Choroid plexus epithelial cell (primary cell): Measurements from ENCODE around the gene MYO1F.

ENCODE experiments used
- DNase-seq: peaks from one replicate; pipeline ENCODE4 v3.0.0-alpha.2; 2010; ENCODE audit warnings: low read depth
- H3K4me3 ChIP-seq: 2 replicates; pipeline ENCODE4 v1.5.1; 2011; ENCODE audit warnings: low read depth, mild to moderate bottlenecking, control low read depth, low read length, moderate library complexity
- TF ChIP-seq, protein P1 (sequence below): conservative IDR thresholded peaks from 2 replicates; pipeline ENCODE4 v1.5.1; 2011; ENCODE audit warnings: low read depth, mild to moderate bottlenecking, control low read depth, inconsistent platforms, low read length, moderate library complexity

The MYO1F gene

DNA sequence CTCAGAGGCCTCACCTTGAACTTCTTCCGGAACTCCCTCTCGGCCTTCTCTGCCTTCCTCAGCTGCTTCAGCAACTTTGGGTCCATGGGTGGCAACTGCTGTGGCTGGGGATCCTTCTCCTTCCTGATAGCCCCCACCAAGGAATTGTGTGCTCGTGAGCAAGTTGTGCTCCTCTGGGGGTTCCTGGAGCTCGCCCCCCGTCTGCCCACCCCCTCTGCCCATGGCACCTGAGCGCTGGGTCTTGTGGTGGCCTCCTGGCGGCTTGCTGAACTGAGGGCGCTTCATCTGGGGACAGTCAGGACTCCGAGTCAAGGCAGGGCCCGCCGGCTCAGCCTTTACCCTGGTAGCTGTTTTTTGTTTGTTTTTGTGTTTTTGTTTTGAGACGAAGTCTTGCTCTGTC lies 86.4 kb downstream of the MYO1F start:
- TF ChIP-seq, protein P1, sequence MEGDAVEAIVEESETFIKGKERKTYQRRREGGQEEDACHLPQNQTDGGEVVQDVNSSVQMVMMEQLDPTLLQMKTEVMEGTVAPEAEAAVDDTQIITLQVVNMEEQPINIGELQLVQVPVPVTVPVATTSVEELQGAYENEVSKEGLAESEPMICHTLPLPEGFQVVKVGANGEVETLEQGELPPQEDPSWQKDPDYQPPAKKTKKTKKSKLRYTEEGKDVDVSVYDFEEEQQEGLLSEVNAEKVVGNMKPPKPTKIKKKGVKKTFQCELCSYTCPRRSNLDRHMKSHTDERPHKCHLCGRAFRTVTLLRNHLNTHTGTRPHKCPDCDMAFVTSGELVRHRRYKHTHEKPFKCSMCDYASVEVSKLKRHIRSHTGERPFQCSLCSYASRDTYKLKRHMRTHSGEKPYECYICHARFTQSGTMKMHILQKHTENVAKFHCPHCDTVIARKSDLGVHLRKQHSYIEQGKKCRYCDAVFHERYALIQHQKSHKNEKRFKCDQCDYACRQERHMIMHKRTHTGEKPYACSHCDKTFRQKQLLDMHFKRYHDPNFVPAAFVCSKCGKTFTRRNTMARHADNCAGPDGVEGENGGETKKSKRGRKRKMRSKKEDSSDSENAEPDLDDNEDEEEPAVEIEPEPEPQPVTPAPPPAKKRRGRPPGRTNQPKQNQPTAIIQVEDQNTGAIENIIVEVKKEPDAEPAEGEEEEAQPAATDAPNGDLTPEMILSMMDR = no peak
- no peak overlapping the region for H3K4me3 ChIP-seq
- DNase-seq = no peak

DNA sequence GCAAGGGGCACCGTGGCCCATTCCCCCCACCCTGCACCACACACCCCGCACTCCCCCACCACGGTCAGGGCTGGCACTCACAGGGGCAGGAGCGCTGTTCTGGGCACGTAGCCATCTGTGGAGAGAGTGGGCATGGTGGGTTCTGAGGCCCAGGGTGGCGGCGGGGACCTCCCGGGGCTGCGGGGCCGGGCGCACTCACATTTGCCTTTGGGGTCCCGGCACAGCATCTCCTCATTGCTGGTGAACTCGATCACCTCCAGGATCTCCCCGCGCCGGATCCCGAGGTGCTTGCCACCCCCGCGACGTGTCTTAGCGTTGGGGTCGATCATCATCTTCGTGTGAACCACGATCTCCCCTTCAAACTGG lies 86.9 kb downstream of the MYO1F start:
- DNase-seq = no peak
- TF ChIP-seq, protein P1 = no peak
- H3K4me3 ChIP-seq = no peak overlapping the region

DNA sequence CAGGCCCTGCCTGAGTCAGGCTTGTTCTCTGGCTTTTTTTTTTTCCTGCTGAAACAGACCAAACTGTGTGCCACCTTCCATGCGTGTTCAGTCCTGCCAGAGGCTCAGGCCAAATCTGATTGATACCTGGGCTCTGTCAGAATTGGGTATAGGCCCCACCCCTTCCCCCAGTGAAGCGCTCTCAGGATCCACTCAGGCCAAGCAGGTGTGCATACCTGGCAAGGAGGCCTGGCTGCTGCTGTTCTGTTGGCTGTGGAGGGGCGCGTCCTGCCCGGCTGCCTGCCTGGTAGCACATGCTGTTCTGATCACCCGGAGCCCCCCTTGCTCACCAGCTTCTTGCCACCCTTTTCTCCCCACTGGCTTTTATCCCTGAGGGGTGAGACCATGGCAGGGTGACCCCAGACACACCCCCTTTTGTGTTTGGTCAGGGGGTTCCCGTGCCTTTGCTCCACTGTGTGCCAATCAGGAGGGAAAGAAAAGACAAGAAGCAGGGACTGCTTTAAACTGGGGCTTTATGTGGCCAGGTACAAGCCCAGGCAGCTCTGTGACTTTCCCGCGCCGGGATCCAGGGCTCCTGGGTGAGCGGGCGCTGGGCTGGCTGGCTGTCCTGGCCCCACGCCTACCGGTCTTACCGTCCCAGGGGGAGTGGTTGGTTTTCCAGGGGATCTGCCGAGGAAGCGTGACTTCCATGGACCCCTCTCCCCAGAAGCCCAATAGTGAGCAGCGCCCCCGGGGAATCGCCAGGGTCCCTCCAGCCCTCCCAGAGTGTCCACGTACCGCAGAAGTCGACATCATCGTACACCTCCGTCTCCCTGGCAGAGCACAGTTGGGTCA lies 87.5 kb downstream of the MYO1F start:
- H3K4me3 ChIP-seq = no peak overlapping the region
- DNase-seq = no peak
- TF ChIP-seq, protein P1 = no peak

DNA sequence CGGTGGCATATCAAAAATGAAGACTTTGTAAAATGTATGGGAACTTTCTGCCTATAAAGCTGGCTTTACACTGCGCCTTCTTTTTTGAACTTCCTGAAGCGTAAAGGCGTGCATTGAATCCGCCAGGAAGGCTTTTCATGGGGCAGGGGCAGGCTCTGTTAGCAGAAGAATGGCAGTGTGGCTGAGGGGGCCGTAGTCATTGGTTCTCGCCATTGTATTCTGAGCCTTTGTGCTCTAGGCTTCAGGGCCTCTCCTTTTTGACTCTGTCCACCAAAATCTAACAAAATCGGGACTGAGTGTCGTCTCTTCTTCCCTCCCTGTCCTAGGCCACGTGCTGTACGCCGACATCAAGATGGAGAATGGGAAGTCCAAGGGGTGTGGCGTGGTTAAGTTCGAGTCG lies 88.9 kb downstream of the MYO1F start:
- TF ChIP-seq, protein P1 = no peak
- no peak for DNase-seq
- no peak overlapping the region for H3K4me3 ChIP-seq

DNA sequence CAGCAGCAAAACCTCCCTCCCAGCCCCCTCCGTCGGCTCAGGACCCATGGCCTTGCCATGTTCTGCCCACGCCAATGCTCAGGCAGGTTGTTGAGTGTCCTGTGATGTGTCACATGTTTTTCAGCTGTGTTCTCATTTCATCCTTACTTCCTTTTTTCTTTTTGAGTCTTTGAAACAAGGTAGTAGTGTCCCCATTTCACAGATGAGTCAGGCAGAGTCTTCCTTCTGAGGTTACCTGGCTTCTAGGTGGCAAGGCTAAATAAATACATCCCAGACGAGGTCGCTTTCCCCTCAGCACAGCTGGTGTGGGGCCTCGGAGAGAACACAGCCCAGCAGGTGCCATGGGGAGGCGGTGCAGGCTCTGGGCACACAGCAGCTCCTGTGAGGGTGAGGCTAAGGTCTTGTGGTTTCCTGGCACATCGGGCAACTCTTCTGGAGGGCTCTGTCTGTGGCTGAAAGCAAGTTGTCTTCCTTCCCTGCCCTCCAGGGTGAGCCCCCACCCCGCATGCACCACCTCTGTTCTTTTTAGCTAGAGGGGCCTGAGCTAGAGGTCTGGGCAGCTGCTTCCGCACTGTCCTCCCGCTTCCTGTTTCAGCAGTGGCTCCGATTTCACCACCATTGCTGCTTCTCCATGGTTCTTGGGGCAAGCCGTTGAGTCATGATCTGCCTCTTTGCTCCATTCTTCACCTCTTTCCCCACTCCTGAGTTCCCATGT lies 89.9 kb downstream of the MYO1F start:
- TF ChIP-seq, protein P1 = no peak
- no peak for DNase-seq
- no peak overlapping the region for H3K4me3 ChIP-seq

DNA sequence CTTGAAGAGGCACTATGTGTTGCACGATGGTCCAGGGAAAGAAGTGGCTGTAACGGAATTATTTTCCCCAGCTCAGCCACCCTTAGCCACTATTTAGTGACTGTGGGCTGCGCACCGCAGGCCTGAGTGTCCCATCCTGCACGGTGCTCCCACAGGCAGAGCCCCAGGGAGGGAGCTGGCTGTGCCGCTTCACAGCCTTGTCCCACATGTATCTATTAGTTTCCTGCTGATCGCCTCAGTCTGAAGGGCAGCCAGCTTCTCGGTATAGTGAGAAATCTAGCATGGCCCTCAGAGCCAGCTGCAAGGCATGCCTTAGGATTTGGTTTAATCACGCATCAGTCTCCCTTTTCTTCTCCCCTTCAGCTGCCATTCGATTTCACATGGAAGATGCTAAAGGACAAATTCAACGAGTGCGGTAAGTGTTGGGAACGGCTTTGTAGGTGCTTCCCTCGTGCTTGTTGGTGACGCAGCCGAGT lies 90.5 kb downstream of the MYO1F start:
- TF ChIP-seq, protein P1 = no peak
- no peak overlapping the region for H3K4me3 ChIP-seq
- DNase-seq = no peak
